ENCODE data around the gene SPATA13.
"Not testable (repeated sequence)": the region's sequence is repeated elsewhere in the genome, so short reads cannot be mapped to it uniquely, and the experiment has no call there.

SPATA13 gene

GRCh38 chr13:24160458-24161009 lies at the start of gene SPATA13:
Gene SPATA13, plus strand, starts transcription at chr13:24160720. Its CDS starts 62,210 bp downstream, at chr13:24222930.
- DNase-seq = peak; percentile 65 to 85

DNA sequence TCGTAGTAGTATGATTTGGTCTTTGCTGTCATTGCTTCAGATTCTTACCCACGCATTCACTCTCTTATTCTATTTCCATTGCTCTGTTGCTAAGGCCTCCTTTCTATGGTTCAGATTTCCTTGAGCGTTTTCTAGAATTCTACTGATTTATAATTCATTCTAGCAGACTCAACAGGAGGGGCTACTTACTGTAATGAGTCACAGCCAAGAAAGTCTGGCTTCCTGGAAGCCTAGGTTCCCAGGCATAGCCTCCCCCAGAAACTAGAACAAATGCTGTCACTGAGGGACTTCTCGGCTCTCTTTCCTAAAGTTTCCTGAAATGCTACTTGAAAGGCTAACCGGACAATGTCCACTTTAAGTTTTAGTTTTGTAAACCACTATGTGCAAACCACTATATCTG lies 47.7 kb upstream of the SPATA13 start:
- DNase-seq = no peak

GRCh38 chr13:24115671-24116070 lies 44.8 kb upstream of the SPATA13 start:
- no peak for DNase-seq

DNA sequence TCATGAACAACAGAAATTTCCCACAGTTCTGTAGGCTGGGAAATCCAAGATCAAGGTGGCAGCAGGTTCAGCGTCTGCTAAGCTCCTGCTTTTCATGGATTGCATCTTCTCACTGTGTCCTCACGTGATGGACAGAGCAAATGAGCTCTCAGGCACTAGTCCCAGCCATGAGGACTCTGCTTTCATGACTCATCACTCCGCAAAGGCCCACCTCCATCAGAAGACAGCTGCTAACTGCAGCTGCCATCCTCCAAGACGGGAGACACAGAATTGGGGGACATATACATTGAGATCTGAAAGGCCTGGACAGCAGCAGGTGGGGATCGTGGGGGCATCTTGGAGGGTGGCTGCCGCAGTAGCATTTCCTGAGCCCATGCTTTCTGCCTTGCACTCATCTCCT lies 44.4 kb upstream of the SPATA13 start:
- no peak for DNase-seq

- DNase-seq = no peak
Observed at GRCh38 chr13:24118576-24118975, 41.9 kb upstream of the SPATA13 start.

DNA sequence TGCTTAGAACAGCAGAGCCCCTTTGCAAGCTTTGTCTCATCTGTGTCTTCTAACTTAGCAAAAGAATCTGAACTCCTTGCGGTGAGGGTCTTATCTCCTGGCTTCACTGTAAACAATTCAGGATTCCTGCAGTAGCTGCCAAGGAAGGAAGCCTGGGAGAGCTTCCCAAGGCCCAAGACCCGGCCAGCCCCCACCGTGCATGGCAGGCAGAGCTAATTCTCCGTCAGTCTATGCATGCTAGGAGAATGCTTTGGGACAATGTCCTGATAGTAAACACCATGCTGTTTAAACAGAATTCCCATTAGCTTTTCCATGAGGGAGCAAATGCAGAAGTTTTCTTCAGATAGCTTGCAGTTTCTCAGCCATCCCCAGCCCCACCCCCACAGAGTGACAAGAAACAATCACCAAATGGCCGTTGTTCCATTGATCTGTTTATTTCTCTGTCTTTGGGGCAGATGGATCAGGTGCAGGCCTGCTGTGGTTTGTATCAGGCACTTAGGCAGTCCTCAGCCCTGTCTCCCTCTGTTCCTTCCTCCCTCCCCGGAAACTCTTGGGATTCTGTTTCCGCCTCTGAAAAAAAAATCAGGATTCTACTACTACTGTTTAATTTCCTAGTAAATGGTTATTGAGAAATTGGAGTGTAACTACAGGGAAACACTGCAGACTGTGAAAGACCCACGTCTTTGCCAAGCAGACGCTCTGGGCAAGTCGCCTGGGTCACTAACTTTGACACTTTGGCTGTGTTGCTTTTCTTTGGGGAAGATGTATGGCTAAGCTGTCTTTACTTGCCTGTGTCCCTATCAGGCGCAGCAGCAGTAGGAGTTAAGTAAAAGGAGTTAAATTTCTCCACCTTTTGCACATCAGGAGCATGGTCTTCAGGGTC lies 40.7 kb upstream of the SPATA13 start:
- no peak for DNase-seq

GRCh38 chr13:24122045-24122444 lies 38.5 kb upstream of the SPATA13 start:
- DNase-seq = not testable (repeated sequence)

GRCh38 chr13:24122569-24122968 lies 38.0 kb upstream of the SPATA13 start:
- no peak for DNase-seq

DNA sequence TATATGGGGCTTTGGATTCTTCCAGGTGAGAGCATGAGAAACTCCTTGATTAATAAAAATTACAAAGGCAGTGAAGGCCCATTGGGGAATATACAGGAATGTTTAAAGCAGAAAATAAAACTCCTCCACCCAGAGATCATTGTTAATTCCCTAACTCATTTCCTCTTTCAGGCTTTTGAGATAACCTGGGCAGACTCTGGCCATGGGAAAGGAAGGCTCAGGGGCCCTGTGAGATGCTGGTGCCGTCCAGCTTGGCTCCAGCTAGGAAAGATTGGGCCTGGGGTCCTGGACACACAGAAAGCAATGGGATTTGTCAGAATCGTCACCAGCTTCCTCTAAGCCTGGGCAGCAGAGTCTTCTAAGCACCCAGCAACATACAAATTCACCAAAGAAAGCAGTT lies 36.8 kb upstream of the SPATA13 start:
- DNase-seq = no peak

GRCh38 chr13:24124789-24125476 lies 35.6 kb upstream of the SPATA13 start:
- no peak for DNase-seq

DNA sequence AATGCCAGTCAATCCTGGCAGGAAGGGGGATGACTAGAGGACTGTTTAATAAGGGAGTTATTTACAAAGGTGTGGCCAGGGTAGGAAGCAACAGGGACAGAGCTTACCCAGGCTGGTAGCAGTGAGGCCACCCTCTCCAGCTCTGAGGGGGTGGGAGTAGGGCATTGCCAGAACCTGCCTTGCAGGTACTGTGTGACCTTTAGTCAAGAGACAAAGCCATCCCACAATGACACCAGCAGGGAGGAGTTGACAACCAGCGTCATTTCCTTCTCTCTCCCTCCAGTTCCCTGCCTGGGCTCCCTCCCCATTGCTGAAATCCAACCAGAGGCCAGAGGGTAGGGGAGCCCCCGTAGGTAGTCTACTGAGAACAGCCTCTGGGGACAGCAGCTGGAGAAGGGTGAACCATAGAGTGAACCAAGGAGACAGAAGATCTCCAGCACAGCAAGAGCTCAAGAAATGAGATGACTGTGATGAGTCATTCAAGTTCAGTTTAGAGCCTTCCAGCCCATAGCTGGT lies 33.3 kb upstream of the SPATA13 start:
- DNase-seq = no peak

GRCh38 chr13:24128112-24128511 lies 32.4 kb upstream of the SPATA13 start:
- DNase-seq = no peak

GRCh38 chr13:24128962-24129361 lies 31.6 kb upstream of the SPATA13 start:
- no peak for DNase-seq

- DNase-seq = no peak
Observed at GRCh38 chr13:24129914-24130774, 30.4 kb upstream of the SPATA13 start.

- no peak for DNase-seq
Observed at GRCh38 chr13:24131749-24132148, 28.8 kb upstream of the SPATA13 start.

GRCh38 chr13:24133021-24133795 lies 27.3 kb upstream of the SPATA13 start:
- DNase-seq = no peak

DNA sequence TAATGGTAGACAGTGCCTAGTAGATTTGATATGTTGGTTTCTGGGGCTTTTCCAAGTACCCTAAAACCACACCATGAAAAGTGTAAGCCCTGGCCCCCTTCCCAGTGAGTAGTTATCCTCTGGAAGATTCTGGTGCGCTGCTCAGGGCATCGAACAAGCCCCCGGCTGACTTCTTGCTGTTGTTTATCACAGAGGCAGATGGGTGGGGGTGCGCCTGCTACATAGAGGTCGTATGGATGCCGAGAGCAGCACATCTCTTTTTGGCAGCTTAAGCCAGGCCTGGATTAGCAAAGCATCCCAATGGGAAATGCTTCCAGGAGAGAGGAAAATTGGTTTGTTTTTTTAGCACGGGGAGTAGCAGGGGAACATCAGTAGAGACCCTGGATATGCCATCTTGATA lies 26.3 kb upstream of the SPATA13 start:
- no peak for DNase-seq

GRCh38 chr13:24134757-24135156 lies 25.8 kb upstream of the SPATA13 start:
- no peak for DNase-seq

GRCh38 chr13:24135674-24136300 lies 24.7 kb upstream of the SPATA13 start:
- no peak for DNase-seq

- no peak for DNase-seq
Observed at GRCh38 chr13:24138911-24139310, 21.6 kb upstream of the SPATA13 start.

- DNase-seq = no peak
Observed at GRCh38 chr13:24141333-24141910, 19.1 kb upstream of the SPATA13 start.
